Brain microvascular endothelial cell (primary cell): ENCODE results near the gene VGLL4.

Source experiments
- DNase-seq: peaks from one replicate; pipeline ENCODE4 v3.0.0-alpha.2; 2020
- H3K27ac ChIP-seq: fragments of 250-450 bp; sonication (Bioruptor Pico); 2 replicates; pipeline ENCODE4 v1.5.1; 2020; ENCODE audit warnings: mild to moderate bottlenecking, moderate library complexity
- H3K27me3 ChIP-seq: fragments of 250-450 bp; sonication (Bioruptor Pico); replicated peaks from 2 replicates; pipeline ENCODE4 v1.5.1; 2020; ENCODE audit warnings: mild to moderate bottlenecking
- H3K36me3 ChIP-seq: fragments of 250-450 bp; sonication (Bioruptor Pico); replicated peaks from 2 replicates; pipeline ENCODE4 v1.5.1; 2020; ENCODE audit warnings: mild to moderate bottlenecking
- H3K4me3 ChIP-seq: 2 replicates; pipeline ENCODE4 v1.5.1; 2011; ENCODE audit warnings: low read depth, mild to moderate bottlenecking, control low read depth, low read length, moderate library complexity
- in situ Hi-C: cut with HindIII; loops from 2 replicates; pipeline ENCODE4 v1.10.0; 2017; ENCODE audit warnings: low sequenced_read_pairs, low pct_ligation_motif_present
- TF ChIP-seq, protein P1 (sequence below): IDR thresholded peaks from 2 replicates; pipeline ENCODE4 v1.5.1; 2011; ENCODE audit warnings: low read depth, mild to moderate bottlenecking, moderate library complexity, low read length, control low read depth, inconsistent platforms; ENCODE audit errors: missing control alignments

VGLL4 gene

DNA sequence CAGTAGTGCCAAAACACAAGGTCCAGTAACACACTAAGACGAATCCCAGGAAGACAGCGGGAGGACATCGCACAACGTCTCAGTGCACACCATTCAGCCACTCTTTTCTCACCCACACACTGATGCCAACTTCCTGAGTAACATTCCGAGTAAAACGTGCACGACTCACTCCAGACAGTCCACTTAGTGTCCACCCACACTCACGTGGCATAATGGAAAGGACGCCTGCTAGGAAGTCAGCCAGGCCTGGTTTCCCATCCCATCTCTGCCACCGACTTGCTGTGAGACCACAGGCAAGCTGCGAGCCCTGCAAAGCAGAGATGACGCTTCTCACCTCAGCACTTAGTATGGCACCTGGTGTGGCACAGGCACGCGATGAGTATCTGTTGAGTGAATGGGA lies 36.8 kb upstream of the VGLL4 start:
- Histone ChIP-seq H3K27ac (no peak overlapping the region), H3K27me3 (no peaks in the 10 kb centered on the region), H3K4me3 (no peak overlapping the region), H3K36me3 (no peaks in the 10 kb centered on the region)
- TF ChIP-seq, protein P1, sequence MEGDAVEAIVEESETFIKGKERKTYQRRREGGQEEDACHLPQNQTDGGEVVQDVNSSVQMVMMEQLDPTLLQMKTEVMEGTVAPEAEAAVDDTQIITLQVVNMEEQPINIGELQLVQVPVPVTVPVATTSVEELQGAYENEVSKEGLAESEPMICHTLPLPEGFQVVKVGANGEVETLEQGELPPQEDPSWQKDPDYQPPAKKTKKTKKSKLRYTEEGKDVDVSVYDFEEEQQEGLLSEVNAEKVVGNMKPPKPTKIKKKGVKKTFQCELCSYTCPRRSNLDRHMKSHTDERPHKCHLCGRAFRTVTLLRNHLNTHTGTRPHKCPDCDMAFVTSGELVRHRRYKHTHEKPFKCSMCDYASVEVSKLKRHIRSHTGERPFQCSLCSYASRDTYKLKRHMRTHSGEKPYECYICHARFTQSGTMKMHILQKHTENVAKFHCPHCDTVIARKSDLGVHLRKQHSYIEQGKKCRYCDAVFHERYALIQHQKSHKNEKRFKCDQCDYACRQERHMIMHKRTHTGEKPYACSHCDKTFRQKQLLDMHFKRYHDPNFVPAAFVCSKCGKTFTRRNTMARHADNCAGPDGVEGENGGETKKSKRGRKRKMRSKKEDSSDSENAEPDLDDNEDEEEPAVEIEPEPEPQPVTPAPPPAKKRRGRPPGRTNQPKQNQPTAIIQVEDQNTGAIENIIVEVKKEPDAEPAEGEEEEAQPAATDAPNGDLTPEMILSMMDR: no peak
- in situ Hi-C loops: no loop called here
- no peak for DNase-seq

GRCh38 chr3:11679964-11680363 lies 36.2 kb upstream of the VGLL4 start:
- in situ Hi-C loops: no loop called here
- no peaks in the 10 kb centered on the region for H3K36me3 ChIP-seq

DNA sequence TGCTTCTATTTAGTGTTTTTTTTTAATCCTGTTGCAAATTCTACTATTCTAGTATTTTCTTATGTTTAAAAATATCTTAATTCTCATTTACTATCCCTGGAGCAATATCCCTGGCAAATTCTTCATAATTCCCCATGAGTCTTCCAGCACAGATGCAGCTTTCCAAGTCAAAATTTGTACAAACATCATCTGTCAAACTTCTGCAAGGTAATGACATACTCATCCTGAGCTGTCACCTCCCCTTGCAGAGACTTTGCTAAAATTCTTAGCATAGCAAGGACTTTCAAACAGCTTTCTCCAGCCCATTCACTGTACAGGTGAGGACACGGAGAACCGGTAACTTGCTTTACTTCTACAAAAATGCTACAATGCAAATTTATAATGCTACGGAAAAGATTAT lies 28.6 kb upstream of the VGLL4 start:
- in situ Hi-C loops: no loop called here

More at GRCh38 chr3:11679964-11680363, 36.2 kb upstream of the VGLL4 start:
- TF ChIP-seq, protein P1: no peak
- Histone ChIP-seq H3K27ac (no peak overlapping the region), H3K4me3 (no peak overlapping the region), H3K27me3 (no peaks in the 10 kb centered on the region)
- no peak for DNase-seq

GRCh38 chr3:11671648-11672100 lies 28.0 kb upstream of the VGLL4 start:
- Histone ChIP-seq H3K4me3 (no peak overlapping the region), H3K27ac (no peak overlapping the region), H3K36me3 (no peaks in the 10 kb centered on the region), H3K27me3 (no peaks in the 10 kb centered on the region)
- in situ Hi-C loops: no loop called here
- DNase-seq: no peak
- TF ChIP-seq, protein P1: no peak

More for the DNA sequence above, 28.6 kb upstream of the VGLL4 start:
- TF ChIP-seq, protein P1: no peak
- DNase-seq: no peak
- no peak overlapping the region for H3K4me3 ChIP-seq
- no peaks in the 10 kb centered on the region for H3K27me3 ChIP-seq
- H3K27ac ChIP-seq: no peak overlapping the region
- no peaks in the 10 kb centered on the region for H3K36me3 ChIP-seq

DNA sequence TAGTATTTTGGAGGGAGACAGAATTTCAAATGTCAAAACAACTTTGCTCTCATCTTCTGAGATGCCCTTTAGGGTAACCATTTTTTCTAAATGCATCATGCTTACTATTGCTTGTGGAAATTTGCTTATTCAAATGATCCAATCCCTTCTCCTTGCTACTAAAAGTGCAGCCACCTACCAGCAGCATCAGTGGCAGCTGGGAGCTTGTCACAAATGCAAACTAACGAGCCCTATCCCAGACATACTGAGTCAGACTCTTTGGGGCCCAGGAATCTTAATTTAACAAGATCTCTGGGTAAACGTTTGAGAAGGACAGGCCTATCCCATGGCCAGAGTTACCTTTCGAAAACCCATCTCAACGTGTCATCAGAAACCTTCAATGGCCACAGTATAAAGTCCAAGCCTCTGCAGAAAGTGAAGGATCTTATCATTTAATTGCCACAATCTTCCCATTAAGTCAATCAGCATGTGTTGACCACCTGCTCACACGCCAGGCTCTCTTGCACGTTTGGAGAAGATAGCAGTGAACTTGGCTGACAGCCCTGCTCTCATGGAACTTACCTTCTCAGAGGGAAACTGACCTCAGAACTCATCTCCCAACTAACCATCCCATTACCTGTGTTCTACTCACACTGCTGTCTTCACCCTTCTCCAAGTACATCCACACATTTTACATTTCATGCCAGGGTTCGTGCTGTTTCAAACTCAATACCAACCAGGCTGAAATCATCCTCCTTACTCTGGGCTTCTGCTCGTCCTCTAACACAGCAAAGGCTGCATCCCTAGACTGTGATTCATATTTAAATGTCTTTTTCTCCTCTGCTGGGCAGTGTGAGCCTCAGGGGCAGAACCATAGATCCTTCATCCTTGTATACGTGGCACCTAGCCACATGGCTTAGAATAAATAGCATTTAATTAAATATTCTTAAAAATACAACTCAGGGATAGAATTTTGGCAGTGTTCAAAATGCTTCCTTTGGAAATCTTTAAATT lies 24.8 kb upstream of the VGLL4 start:
- H3K4me3 ChIP-seq: no peak overlapping the region
- H3K27me3 ChIP-seq: no peaks in the 10 kb centered on the region
- DNase-seq: no peak
- H3K27ac ChIP-seq: no peak overlapping the region
- H3K36me3 ChIP-seq: no peaks in the 10 kb centered on the region
- TF ChIP-seq, protein P1: no peak
- in situ Hi-C loops: no loop called here

DNA sequence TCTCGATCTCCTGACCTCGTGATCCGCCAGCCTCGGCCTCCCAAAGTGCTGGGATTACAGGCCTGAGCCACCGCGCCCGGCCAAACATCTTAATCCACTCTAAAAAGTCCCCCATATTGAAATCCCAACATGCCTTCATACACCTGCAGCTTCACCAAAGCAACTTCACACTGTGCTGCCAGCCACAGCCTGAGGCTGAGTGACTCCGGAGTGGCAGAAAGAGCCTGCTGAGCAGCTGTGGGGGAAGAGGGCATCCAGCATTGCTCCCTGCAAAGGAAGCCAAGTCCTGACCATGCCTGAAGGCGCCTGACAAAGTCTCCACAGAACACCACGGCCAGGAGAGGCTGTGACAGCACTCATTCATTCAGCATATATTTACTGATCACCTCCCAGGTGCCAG lies 21.6 kb upstream of the VGLL4 start:
- in situ Hi-C loops: no loop called here
- no peak for DNase-seq
- no peak overlapping the region for H3K4me3 ChIP-seq
- H3K27ac ChIP-seq: no peak overlapping the region
- TF ChIP-seq, protein P1: no peak
- H3K36me3 ChIP-seq: no peaks in the 10 kb centered on the region
- no peaks in the 10 kb centered on the region for H3K27me3 ChIP-seq
